ENCODE data around the gene PCDHGC4.

DNA sequence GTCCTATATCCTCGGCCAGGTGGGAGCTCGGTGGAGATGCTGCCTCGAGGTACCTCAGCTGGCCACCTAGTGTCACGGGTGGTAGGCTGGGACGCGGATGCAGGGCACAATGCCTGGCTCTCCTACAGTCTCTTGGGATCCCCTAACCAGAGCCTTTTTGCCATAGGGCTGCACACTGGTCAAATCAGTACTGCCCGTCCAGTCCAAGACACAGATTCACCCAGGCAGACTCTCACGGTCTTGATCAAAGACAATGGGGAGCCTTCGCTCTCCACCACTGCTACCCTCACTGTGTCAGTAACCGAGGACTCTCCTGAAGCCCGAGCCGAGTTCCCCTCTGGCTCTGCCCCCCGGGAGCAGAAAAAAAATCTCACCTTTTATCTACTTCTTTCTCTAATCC is 7.0 kb upstream of the PCDHGC4 start:
- TF ChIP-seq CTCF (CRISPR knock-in tag; IDR thresholded peaks at IDR 0.05) (no peak), CREM (IDR thresholded peaks at IDR 0.05) (no peak), CREM (CRISPR knock-in tag; IDR thresholded peaks at IDR 0.05) (no peak), NR1H2 (CRISPR knock-in tag; IDR thresholded peaks at IDR 0.05; ENCODE audit: borderline replicate concordance, low read depth) (no peak), ZNF232 (CRISPR knock-in tag; IDR thresholded peaks at IDR 0.05; ENCODE audit: borderline replicate concordance) (no peak), HCFC1 (IDR thresholded peaks at IDR 0.05; ENCODE audit: low read depth, low read length) (no peak), ZNF546 (CRISPR knock-in tag; conservative IDR thresholded peaks at IDR 0.05) (no peak), TCF7L2 (IDR thresholded peaks at IDR 0.05; ENCODE audit: low read depth, low read length) (no peak)

Data from HepG2 (cell line).